ENCODE measurements around the gene TNF.

TNF gene

DNA sequence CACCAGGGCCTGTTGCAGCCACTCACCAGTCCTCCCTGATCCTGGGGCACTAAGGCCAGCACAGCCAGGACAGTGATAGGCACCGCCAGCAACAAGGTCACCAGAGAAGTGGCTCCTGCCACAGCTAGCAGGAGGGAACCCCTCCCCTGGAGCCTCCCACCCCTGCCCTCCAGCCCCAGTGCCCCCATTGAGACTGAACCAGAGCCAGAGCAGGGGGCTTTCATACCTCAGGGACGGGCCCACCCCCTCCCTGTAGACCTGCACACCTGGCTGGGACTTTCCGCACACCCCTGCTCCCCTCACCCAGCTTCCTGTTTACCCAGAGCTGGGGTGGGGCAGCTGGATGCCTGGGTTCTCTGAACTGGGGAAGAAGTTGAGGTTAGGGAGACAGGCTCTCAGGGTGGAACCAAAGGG, 6.9 kb downstream of the TNF start, which contains the start of gene LTB:
Gene LTB (minus strand): TSS at position 195 of the 414 bp plus-strand sequence. CDS start 7 bp downstream, at position 188.
- TF ChIP-seq SIN3A (IDR thresholded peaks at IDR 0.05; ENCODE audit: borderline replicate concordance, insufficient read depth, low read length) = no peak
- TF ChIP-seq POLR2AphosphoS5 (IDR thresholded peaks at IDR 0.05; ENCODE audit: low read depth, low read length) = no peak
- TF ChIP-seq TAF1 (IDR thresholded peaks at IDR 0.05; ENCODE audit: borderline replicate concordance, insufficient read depth, low read length) = no peak
- no peak for TF ChIP-seq FOXP2 (optimal IDR thresholded peaks at IDR 0.05; ENCODE audit: borderline replicate concordance, extremely low read depth, extremely low read length, insufficient read depth)
- TF ChIP-seq, protein P1, sequence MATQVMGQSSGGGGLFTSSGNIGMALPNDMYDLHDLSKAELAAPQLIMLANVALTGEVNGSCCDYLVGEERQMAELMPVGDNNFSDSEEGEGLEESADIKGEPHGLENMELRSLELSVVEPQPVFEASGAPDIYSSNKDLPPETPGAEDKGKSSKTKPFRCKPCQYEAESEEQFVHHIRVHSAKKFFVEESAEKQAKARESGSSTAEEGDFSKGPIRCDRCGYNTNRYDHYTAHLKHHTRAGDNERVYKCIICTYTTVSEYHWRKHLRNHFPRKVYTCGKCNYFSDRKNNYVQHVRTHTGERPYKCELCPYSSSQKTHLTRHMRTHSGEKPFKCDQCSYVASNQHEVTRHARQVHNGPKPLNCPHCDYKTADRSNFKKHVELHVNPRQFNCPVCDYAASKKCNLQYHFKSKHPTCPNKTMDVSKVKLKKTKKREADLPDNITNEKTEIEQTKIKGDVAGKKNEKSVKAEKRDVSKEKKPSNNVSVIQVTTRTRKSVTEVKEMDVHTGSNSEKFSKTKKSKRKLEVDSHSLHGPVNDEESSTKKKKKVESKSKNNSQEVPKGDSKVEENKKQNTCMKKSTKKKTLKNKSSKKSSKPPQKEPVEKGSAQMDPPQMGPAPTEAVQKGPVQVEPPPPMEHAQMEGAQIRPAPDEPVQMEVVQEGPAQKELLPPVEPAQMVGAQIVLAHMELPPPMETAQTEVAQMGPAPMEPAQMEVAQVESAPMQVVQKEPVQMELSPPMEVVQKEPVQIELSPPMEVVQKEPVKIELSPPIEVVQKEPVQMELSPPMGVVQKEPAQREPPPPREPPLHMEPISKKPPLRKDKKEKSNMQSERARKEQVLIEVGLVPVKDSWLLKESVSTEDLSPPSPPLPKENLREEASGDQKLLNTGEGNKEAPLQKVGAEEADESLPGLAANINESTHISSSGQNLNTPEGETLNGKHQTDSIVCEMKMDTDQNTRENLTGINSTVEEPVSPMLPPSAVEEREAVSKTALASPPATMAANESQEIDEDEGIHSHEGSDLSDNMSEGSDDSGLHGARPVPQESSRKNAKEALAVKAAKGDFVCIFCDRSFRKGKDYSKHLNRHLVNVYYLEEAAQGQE (IDR thresholded peaks at IDR 0.05; ENCODE audit: insufficient read depth in 1 of 2, low read depth in 2 of 2, low read length in 2 of 2) = no peak

GRCh38 chr6:31585491-31585890, 10.1 kb downstream of the TNF start:
- TF ChIP-seq FOXP2 (optimal IDR thresholded peaks at IDR 0.05; ENCODE audit: borderline replicate concordance, extremely low read depth, extremely low read length, insufficient read depth) = no peak
- TF ChIP-seq SIN3A (IDR thresholded peaks at IDR 0.05; ENCODE audit: borderline replicate concordance, insufficient read depth, low read length) = no peak
- TF ChIP-seq TAF1 (IDR thresholded peaks at IDR 0.05; ENCODE audit: borderline replicate concordance, insufficient read depth, low read length) = no peak
- TF ChIP-seq, protein P1 (IDR thresholded peaks at IDR 0.05; ENCODE audit: insufficient read depth in 1 of 2, low read depth in 2 of 2, low read length in 2 of 2) = no peak
- TF ChIP-seq POLR2AphosphoS5 (IDR thresholded peaks at IDR 0.05; ENCODE audit: low read depth, low read length) = no peak

- TF ChIP-seq, protein P1 (IDR thresholded peaks at IDR 0.05; ENCODE audit: insufficient read depth in 1 of 2, low read depth in 2 of 2, low read length in 2 of 2) = no peak
- TF ChIP-seq POLR2AphosphoS5 (IDR thresholded peaks at IDR 0.05; ENCODE audit: low read depth, low read length) (no peak), TAF1 (IDR thresholded peaks at IDR 0.05; ENCODE audit: borderline replicate concordance, insufficient read depth, low read length) (no peak), SIN3A (IDR thresholded peaks at IDR 0.05; ENCODE audit: borderline replicate concordance, insufficient read depth, low read length) (no peak), FOXP2 (optimal IDR thresholded peaks at IDR 0.05; ENCODE audit: borderline replicate concordance, extremely low read depth, extremely low read length, insufficient read depth) (no peak)
Measured at GRCh38 chr6:31586008-31586407, 10.6 kb downstream of the TNF start, which contains the start of gene LST1. TSS of gene LST1 (plus strand) at chr6:31586277. CDS start at chr6:31587300, 1,023 bp downstream.

DNA sequence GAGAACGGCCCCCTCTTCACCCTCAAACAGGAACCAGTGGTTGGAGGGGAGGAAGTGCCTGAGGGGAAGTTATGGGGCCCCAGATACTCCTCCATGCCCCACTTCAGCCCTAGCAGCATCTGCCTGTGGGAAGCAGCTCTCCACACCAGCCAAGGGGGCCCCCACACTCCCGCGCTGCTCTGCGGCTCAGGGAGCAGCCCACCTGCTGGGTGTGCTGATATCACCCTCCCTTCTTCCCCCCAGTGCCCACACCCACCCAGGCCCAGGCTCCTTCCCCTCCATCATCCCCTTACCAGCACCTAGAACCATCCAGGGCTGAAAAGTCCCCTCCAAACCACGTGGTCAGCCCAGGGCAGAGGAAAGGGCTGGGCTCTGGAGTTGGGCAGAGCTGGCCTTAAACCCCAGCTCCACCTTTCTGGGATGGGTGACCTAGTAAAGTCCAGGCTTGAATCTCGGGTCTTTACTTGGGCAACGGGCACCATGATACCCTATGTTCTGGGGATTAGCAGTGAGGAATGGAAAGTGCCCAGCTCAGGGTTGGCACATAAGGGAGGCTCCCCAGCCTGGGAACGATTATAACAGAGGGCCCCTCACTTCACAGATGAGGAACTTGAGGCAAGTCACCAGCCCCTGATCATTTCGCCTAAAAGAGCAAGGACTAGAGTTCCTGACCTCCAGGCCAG, 11.4 kb downstream of the TNF start:
- no peak for TF ChIP-seq TAF1 (IDR thresholded peaks at IDR 0.05; ENCODE audit: borderline replicate concordance, insufficient read depth, low read length)
- TF ChIP-seq SIN3A (IDR thresholded peaks at IDR 0.05; ENCODE audit: borderline replicate concordance, insufficient read depth, low read length) = no peak
- TF ChIP-seq POLR2AphosphoS5 (IDR thresholded peaks at IDR 0.05; ENCODE audit: low read depth, low read length) = no peak
- TF ChIP-seq FOXP2 (optimal IDR thresholded peaks at IDR 0.05; ENCODE audit: borderline replicate concordance, extremely low read depth, extremely low read length, insufficient read depth) = no peak
- TF ChIP-seq, protein P1 (IDR thresholded peaks at IDR 0.05; ENCODE audit: insufficient read depth in 1 of 2, low read depth in 2 of 2, low read length in 2 of 2) = no peak
